PC-9 (cell line): ENCODE measurements around the gene AFF2. TPM values are rescaled to one million over a fixed set of nuclear protein-coding genes. Genes with fewer than 3 reads are reported as not detected.

ENCODE experiments used
- BruUV-seq: library from RNA; stranded (reverse); fragments of 400-500 nt; replicated peaks from 2 replicates; lab custom pipeline; 2021; lab: Mats Ljungman, UMichigan
- CTCF ChIA-PET: fragments of 300-600 bp; sonication (Branson Sonifier 250); formaldehyde crosslinking; loops from one replicate; lab custom pipeline; 2022; ENCODE audit warnings: antibody characterized with exemption; lab: Charles Lee
- POLR2A ChIA-PET: fragments of 300-600 bp; sonication (Branson Sonifier 250); formaldehyde crosslinking; loops from one replicate; lab custom pipeline; 2022; ENCODE audit warnings: antibody characterized with exemption; ENCODE audit not compliant: unreplicated experiment; lab: Charles Lee
- DNase-seq, 2 experiments: peaks; one replicate each; pipeline versions ENCODE4 v3.0.0 to v3.0.0-alpha.2; 2015 to 2022; ENCODE audit warnings: mixed read lengths in 1 of 2
- H2AFZ ChIP-seq: fragments of 200-600 bp; sonication (generic); 2 replicates; pipeline ENCODE4 v1.8.1; 2017; ENCODE audit warnings: antibody characterized with exemption
- H3F3A ChIP-seq: fragments of 200-600 bp; sonication (generic); 2 replicates; pipeline ENCODE4 v1.8.1; 2017; ENCODE audit warnings: antibody characterized with exemption, mild to moderate bottlenecking, low read depth; ENCODE audit not compliant: insufficient read depth
- H3K27ac ChIP-seq: fragments of 200-600 bp; sonication (generic); 2 replicates; pipeline ENCODE4 v1.6.1; 2016; ENCODE audit warnings: mixed run types
- H3K27me3 ChIP-seq: fragments of 200-600 bp; sonication (generic); 2 replicates; pipeline ENCODE4 v1.6.1; 2016; ENCODE audit warnings: low read depth, mixed run types; ENCODE audit not compliant: insufficient read depth
- H3K36me3 ChIP-seq: fragments of 200-600 bp; sonication (generic); 2 replicates; pipeline ENCODE4 v1.6.1; 2016; ENCODE audit warnings: low read depth, mixed run types
- H3K4me1 ChIP-seq: fragments of 200-600 bp; sonication (generic); replicated peaks from 2 replicates; pipeline ENCODE4 v1.6.1; 2016; ENCODE audit warnings: mixed run types; ENCODE audit not compliant: insufficient read depth
- H3K4me2 ChIP-seq: fragments of 200-600 bp; sonication (generic); 2 replicates; pipeline ENCODE4 v1.6.1; 2017; ENCODE audit warnings: mixed run types
- H3K4me3 ChIP-seq: fragments of 200-600 bp; sonication (generic); 2 replicates; pipeline ENCODE4 v1.6.1; 2016; ENCODE audit warnings: mixed run types
- H3K79me2 ChIP-seq: fragments of 200-600 bp; sonication (generic); 2 replicates; pipeline ENCODE4 v1.6.1; 2017; ENCODE audit warnings: low read depth, mixed run types
- H3K9me2 ChIP-seq: fragments of 200-600 bp; sonication (generic); 2 replicates; pipeline ENCODE4 v1.8.1; 2017; ENCODE audit warnings: mild to moderate bottlenecking; ENCODE audit not compliant: insufficient read depth
- H3K9me3 ChIP-seq: fragments of 200-600 bp; sonication (generic); 2 replicates; pipeline ENCODE4 v1.8.1; 2016; ENCODE audit warnings: low read depth; ENCODE audit not compliant: insufficient read depth
- H4K20me1 ChIP-seq: fragments of 200-600 bp; sonication (generic); 2 replicates; pipeline ENCODE4 v1.8.1; 2017; ENCODE audit not compliant: insufficient read depth
- EZH2 ChIP-seq: fragments of 200-600 bp; sonication (generic); IDR thresholded peaks from 2 replicates; pipeline ENCODE4 v1.8.0; 2017; ENCODE audit warnings: antibody characterized with exemption, low read depth
- intact Hi-C: fragments of 100-400 bp; cut with micrococcal nuclease; formaldehyde crosslinking; loops from one replicate; pipeline ENCODE4 v1.10.0; 2022; ENCODE audit not compliant: unreplicated experiment
- total RNA-seq: library from RNA; stranded (reverse); gene quantifications from 2 replicates; pipeline ENCODE4 v1.2.3, GENCODE V29; 2021
- TF ChIP-seq, protein P1 (sequence below): fragments of 200-600 bp; sonication (generic); conservative IDR thresholded peaks from 2 replicates; pipeline ENCODE4 v1.6.1; 2017; ENCODE audit warnings: mixed run types, antibody characterized with exemption, mild to moderate bottlenecking, moderate library complexity

AFF2 gene
- total RNA-seq, 1 experiment from 2014 or later, result not detected

DNA sequence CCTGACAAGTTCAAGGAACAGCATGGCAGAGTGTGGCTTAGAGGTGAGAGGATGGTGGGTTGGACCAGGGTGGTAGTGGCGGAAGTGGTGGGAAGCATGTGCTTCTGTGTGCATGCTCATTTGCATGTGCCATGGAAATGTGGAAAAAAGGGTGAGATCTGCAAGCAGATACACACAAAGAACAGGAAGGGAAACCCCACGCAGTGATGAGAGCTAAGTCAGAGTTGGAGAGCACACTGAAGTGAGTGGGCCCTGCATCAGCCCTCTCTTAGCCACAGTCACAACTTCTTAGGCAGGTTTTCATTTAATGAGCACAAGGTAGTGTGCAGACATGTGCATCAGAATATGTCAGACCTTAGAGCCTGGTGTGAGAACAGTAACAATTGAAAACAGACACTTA is 483.8 kb downstream of the AFF2 start:
- BruUV-seq, result no TSS peak
- H2AFZ ChIP-seq, result no peak overlapping the region

DNA sequence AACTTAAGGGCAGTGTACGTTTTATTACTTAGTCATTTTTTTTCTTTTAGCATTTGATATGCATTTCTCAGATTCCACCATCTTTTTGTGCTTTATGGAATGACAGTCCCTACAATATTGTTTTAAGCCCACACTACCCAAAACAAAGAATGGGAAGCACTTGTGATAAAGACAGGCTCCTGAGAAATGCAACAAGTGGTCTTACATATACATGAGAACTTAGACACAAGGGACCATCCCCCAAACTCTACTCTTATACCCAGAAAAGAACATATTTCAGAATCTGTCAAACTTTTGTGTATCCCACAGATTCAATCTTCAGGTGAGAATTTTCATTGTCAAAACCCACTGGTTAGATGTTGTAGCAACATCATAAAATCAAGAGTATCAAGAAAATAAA is 491.1 kb downstream of the AFF2 start:
- H3F3A ChIP-seq, result no peaks in the 10 kb centered on the region
- no peaks in the 10 kb centered on the region for H3K79me2 ChIP-seq
- POLR2A ChIA-PET, result no interaction called here
- H4K20me1 ChIP-seq, result no peaks in the 10 kb centered on the region
- H3K4me3 ChIP-seq, result no peak overlapping the region
- intact Hi-C loops, result no loop called here
- no peaks in the 10 kb centered on the region for H3K9me2 ChIP-seq
- H3K27ac ChIP-seq, result no peak overlapping the region
- H3K4me2 ChIP-seq, result no peak overlapping the region
- H3K36me3 ChIP-seq, result no peaks in the 10 kb centered on the region
- DNase-seq, result no peak
- CTCF ChIA-PET, result no interaction called here
- H3K9me3 ChIP-seq, result no peaks in the 10 kb centered on the region
- no peak for TF ChIP-seq EZH2
- TF ChIP-seq, protein P1, sequence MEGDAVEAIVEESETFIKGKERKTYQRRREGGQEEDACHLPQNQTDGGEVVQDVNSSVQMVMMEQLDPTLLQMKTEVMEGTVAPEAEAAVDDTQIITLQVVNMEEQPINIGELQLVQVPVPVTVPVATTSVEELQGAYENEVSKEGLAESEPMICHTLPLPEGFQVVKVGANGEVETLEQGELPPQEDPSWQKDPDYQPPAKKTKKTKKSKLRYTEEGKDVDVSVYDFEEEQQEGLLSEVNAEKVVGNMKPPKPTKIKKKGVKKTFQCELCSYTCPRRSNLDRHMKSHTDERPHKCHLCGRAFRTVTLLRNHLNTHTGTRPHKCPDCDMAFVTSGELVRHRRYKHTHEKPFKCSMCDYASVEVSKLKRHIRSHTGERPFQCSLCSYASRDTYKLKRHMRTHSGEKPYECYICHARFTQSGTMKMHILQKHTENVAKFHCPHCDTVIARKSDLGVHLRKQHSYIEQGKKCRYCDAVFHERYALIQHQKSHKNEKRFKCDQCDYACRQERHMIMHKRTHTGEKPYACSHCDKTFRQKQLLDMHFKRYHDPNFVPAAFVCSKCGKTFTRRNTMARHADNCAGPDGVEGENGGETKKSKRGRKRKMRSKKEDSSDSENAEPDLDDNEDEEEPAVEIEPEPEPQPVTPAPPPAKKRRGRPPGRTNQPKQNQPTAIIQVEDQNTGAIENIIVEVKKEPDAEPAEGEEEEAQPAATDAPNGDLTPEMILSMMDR, result no peak
- no peaks in the 10 kb centered on the region for H3K27me3 ChIP-seq
- no peaks in the 10 kb centered on the region for H3K4me1 ChIP-seq
- no peak overlapping the region for H2AFZ ChIP-seq
- BruUV-seq, result no TSS peak

More for the DNA sequence above, 483.8 kb downstream of the AFF2 start:
- no peaks in the 10 kb centered on the region for H3K4me1 ChIP-seq
- no peaks in the 10 kb centered on the region for H3K9me2 ChIP-seq
- H3F3A ChIP-seq, result no peaks in the 10 kb centered on the region
- H3K79me2 ChIP-seq, result no peaks in the 10 kb centered on the region
- no peak overlapping the region for H3K27ac ChIP-seq
- intact Hi-C loops, result no loop called here
- ChIA-PET POLR2A (no interaction called here), CTCF (no interaction called here)
- H3K27me3 ChIP-seq, result no peaks in the 10 kb centered on the region; the same call in 1 of the 2 replicates
- TF ChIP-seq EZH2, result no peak
- TF ChIP-seq, protein P1, result no peak
- no peaks in the 10 kb centered on the region for H3K36me3 ChIP-seq
- H3K9me3 ChIP-seq, result no peaks in the 10 kb centered on the region
- no peak for DNase-seq
- H3K4me2 ChIP-seq, result no peak overlapping the region
- H4K20me1 ChIP-seq, result no peaks in the 10 kb centered on the region
- no peak overlapping the region for H3K4me3 ChIP-seq

DNA sequence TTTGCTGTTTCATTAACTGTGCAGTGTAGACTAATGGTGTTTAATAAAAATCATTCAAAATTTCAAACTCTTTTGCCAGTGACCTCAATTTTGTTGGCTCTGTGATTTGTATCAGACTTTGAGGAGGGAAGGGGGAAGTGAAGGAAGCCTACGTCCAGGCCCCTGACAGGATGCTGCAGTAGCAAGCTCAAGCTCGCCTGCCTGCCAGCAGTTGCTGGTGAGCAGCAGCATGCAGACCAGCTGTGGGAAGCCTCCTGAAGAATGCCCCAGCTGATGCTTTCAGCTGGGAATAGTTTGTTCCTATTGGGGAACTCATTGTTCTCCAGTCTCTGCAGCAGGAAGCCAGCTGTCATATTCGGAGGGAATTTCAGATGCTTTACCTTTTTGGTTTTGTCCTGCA is 495.2 kb downstream of the AFF2 start:
- H3F3A ChIP-seq, result no peaks in the 10 kb centered on the region
- ChIA-PET CTCF (no interaction called here), POLR2A (no interaction called here)
- no peaks in the 10 kb centered on the region for H3K27me3 ChIP-seq
- intact Hi-C loops, result no loop called here
- no peaks in the 10 kb centered on the region for H3K79me2 ChIP-seq
- no peak overlapping the region for H3K4me3 ChIP-seq
- H3K9me2 ChIP-seq, result no peaks in the 10 kb centered on the region
- H3K4me2 ChIP-seq, result no peak overlapping the region
- no peaks in the 10 kb centered on the region for H4K20me1 ChIP-seq
- H3K27ac ChIP-seq, result no peak overlapping the region
- no peaks in the 10 kb centered on the region for H3K9me3 ChIP-seq
- DNase-seq, result no peak
- H3K4me1 ChIP-seq, result no peaks in the 10 kb centered on the region
- no TSS peak for BruUV-seq
- H2AFZ ChIP-seq, result no peak overlapping the region
- H3K36me3 ChIP-seq, result no peaks in the 10 kb centered on the region
- TF ChIP-seq, protein P1, result no peak
- TF ChIP-seq EZH2, result no peak
